GM12801 (cell line): Measurements from ENCODE around the gene SPANXN2.
"Not testable (repeated sequence)": the region's sequence is repeated elsewhere in the genome, so short reads cannot be mapped to it uniquely, and the experiment has no call there.

Experiments used
- TF ChIP-seq, protein P1 (sequence below): IDR thresholded peaks from one replicate; pipeline ENCODE4 v1.5.1; 2011; ENCODE audit warnings: control low read depth; ENCODE audit not compliant: insufficient read length; ENCODE audit errors: extremely low read depth

SPANXN2 gene, protein sequence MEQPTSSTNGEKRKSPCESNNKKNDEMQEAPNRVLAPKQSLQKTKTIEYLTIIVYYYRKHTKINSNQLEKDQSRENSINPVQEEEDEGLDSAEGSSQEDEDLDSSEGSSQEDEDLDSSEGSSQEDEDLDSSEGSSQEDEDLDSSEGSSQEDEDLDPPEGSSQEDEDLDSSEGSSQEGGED

DNA sequence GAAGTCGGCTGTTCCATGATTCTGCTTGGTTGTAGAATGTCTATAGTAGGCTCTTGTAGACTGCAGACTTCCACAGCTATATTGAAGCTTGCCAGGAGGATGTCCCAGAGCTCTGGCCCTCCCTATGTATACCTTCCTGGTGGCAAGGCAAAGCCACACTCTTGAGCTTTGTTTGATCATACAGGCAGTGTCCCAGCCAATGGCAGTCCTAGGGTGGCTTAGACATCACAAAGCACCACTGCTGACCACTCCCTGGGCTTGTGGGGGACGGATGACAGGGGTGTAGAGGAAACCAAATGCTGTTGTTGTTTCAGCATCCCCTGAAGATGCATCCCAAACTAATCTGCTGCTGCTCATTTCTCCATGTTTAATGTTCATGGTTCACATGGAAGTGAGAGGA lies at the start of gene SPANXN2:
SPANXN2 (minus strand) TSS at position 101 of the 400 bp plus-strand sequence; CDS start at position 17, 84 bp downstream.
- TF ChIP-seq, protein P1, sequence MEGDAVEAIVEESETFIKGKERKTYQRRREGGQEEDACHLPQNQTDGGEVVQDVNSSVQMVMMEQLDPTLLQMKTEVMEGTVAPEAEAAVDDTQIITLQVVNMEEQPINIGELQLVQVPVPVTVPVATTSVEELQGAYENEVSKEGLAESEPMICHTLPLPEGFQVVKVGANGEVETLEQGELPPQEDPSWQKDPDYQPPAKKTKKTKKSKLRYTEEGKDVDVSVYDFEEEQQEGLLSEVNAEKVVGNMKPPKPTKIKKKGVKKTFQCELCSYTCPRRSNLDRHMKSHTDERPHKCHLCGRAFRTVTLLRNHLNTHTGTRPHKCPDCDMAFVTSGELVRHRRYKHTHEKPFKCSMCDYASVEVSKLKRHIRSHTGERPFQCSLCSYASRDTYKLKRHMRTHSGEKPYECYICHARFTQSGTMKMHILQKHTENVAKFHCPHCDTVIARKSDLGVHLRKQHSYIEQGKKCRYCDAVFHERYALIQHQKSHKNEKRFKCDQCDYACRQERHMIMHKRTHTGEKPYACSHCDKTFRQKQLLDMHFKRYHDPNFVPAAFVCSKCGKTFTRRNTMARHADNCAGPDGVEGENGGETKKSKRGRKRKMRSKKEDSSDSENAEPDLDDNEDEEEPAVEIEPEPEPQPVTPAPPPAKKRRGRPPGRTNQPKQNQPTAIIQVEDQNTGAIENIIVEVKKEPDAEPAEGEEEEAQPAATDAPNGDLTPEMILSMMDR, result not testable (repeated sequence)

DNA sequence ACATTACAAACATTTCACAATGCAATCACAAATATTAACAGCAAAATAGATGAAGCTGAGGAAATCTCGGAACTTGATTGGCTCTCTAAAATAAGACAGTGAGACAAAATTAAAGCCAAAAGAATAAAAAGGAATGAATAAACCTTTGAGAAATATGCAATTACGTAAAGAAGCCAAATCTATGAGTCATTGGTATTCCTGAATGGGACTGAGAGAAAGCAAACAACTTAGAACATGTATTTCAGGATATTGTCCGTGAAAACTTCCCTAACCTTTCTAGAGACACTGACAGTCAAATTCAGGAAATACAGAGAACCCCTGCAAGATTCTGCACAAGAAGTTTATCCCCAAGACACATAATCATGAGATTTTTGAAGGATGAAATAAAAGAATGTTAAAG lies 48.4 kb upstream of the SPANXN2 start:
- TF ChIP-seq, protein P1, result no peak

DNA sequence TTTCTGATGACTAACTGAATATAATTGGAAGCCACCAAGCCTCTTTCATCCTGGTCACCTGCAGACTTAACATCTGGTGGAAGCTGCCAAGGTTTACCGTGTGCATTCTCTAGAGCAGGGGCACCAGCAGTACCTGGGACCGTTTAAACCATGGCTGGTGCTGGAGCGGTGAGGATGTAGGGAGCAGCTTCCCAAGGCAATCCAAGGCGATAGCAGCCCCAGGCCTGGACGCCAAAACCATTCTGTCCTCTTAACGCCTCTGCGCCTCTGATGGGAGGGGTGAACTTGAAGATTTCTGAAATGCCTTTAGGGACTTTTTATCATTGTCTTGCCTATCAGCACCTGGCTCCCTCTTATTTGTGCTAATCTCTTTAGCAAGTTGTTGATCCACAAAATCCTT lies 37.3 kb upstream of the SPANXN2 start:
- TF ChIP-seq, protein P1, result no peak

DNA sequence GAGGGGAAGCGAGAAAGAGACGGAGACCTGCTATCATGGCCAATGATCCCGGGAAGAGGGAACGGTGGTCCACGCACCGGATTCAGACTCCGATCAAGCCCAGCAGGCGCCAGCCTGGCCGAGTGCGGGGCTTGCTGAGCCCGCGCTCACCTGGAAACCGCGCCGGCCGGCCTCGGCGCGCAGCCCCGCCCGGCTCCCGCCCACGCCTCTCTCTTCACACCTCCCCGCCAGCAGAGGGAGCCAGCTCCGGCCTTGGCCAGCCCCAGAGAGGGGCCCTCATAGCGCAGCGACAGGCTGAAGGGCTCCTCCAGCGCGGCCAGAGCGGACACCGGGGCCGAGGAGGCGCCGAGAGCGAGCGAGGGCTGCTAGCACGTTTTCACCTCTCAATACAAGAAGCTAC lies 36.8 kb upstream of the SPANXN2 start:
- TF ChIP-seq, protein P1, result no peak

DNA sequence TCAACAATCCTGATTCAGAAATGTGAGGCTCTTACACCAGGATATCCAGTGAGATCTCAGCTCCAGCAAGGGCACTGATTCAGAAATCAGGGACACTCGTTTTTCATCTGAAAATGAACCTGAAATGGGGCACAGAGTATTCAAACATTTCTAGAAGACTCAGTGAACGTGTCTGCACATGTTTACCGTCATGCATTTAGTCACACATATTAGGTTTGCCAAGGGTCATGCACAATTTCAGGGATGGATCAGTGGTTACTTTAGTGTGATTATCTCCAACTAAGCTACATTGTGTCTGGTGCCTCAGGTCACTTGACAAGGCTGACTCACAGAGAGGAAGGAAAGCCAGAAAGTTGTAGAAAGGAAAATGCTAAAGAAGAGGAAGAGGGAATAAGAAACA lies 33.6 kb upstream of the SPANXN2 start:
- TF ChIP-seq, protein P1, result no peak

DNA sequence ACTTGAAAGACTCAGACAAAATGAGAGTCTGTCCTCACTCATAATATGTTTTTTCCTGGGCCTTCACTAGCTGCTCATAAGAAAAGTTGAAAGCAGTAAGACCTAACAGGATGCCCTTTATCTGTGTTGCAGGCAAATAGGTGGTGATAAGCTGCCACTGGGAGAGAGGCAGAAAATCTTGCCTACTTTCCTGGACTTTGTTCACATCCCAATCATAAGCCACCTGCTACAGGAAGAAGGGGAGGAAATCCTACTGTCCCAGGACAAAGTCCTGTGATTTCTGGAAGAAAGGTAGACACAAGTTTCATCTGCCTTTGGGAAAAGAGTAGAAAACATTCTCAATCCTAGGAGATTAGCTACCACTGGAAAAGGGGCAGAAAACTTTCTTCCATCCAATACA lies 13.3 kb upstream of the SPANXN2 start:
- TF ChIP-seq, protein P1, result no peak

DNA sequence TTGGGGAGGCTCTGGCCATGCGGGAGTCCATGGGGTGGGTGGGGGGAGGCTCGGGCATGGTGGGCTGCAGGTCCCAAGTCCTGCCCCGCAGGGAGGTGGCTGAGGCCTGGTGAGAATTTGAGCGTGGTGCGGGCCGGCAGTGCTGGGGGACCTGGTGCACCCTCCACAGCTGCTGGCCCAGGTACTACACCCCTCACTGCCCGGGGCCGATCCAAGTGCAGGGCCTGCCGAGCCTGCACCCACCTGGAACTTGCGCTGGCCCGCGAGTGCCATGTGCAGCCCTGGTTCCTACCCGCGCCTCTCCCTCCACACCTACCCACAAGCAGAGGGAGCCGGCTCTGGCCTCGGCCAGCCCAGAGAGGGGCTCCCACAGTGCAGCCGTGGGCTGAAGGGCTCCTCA lies 5.7 kb upstream of the SPANXN2 start:
- TF ChIP-seq, protein P1, result no peak
